ENCODE results near the gene SLC16A12. TPM values are rescaled to one million over a fixed set of nuclear protein-coding genes. Genes with fewer than 3 reads are reported as not detected.
A peak's percentile ranks its signal among the peaks of the same experiment; 100 is the strongest.

Gene SLC16A12
- not detected for polyA plus RNA-seq (ENCODE audit: low read depth in 6 of 6)

GRCh38 chr10:89535171-89536012 lies at the start of gene SLC16A12:
Gene SLC16A12 (minus strand): TSS chr10:89535594. CDS start chr10:89462578, 73,016 bp downstream.
- no peaks in the 10 kb centered on the region for H3K36me3 Mint-ChIP-seq
- peaks cover 0 to 4% (median 0%) of the 10 kb centered on the region in 7 donors for H3K9me3 Mint-ChIP-seq
- DNase-seq: no peak
- H3K4me3 Mint-ChIP-seq: peak within 1 kb of the TSS in 6 of 8 donors; percentile 30 to 81 (median 56)
- H3K27me3 Mint-ChIP-seq: peaks cover 73 to 79% (median 74%) of the 10 kb centered on the region in 3 donors
- H3K27ac Mint-ChIP-seq: no peak within 1 kb of the TSS
- peak; percentile 25 to 28 for ATAC-seq (ENCODE audit: low read depth in 2 of 2)
- peaks cover 4 to 15% (median 5%) of the 10 kb centered on the region in 3 donors for H3K4me1 Mint-ChIP-seq

GRCh38 chr10:89582022-89582421 lies 46.6 kb upstream of the SLC16A12 start:
- no peaks in the 10 kb centered on the region for H3K4me1 Mint-ChIP-seq
- DNase-seq: no peak
- no peaks in the 10 kb centered on the region for H3K9me3 Mint-ChIP-seq
- H3K36me3 Mint-ChIP-seq: no peaks in the 10 kb centered on the region
- H3K27me3 Mint-ChIP-seq: no peaks in the 10 kb centered on the region
- H3K27ac Mint-ChIP-seq: no peak overlapping the region
- ATAC-seq (ENCODE audit: low read depth in 2 of 2): no peak
- no peak overlapping the region for H3K4me3 Mint-ChIP-seq

- no peaks in the 10 kb centered on the region for H3K9me3 Mint-ChIP-seq
- ATAC-seq (ENCODE audit: low read depth in 2 of 2): no peak
- no peak overlapping the region for H3K27ac Mint-ChIP-seq
- no peaks in the 10 kb centered on the region for H3K27me3 Mint-ChIP-seq
- H3K4me1 Mint-ChIP-seq: no peaks in the 10 kb centered on the region
- H3K4me3 Mint-ChIP-seq: no peak overlapping the region
- DNase-seq: no peak
- H3K36me3 Mint-ChIP-seq: no peaks in the 10 kb centered on the region
Measured at GRCh38 chr10:89580243-89580642, 44.8 kb upstream of the SLC16A12 start.

- Mint-ChIP-seq H3K27ac (no peak overlapping the region), H3K27me3 (no peaks in the 10 kb centered on the region), H3K4me1 (no peaks in the 10 kb centered on the region), H3K4me3 (no peak overlapping the region), H3K36me3 (no peaks in the 10 kb centered on the region), H3K9me3 (no peaks in the 10 kb centered on the region)
- no peak for DNase-seq
- ATAC-seq (ENCODE audit: low read depth in 2 of 2): no peak
Measured at GRCh38 chr10:89576696-89577095, 41.3 kb upstream of the SLC16A12 start.

- ATAC-seq (ENCODE audit: low read depth in 2 of 2) (no peak), DNase-seq (no peak)
- H3K4me1 Mint-ChIP-seq: no peaks in the 10 kb centered on the region
- H3K4me3 Mint-ChIP-seq: no peak overlapping the region
- H3K9me3 Mint-ChIP-seq: no peaks in the 10 kb centered on the region
- H3K36me3 Mint-ChIP-seq: no peaks in the 10 kb centered on the region
- H3K27ac Mint-ChIP-seq: no peak overlapping the region
- H3K27me3 Mint-ChIP-seq: no peaks in the 10 kb centered on the region
Measured at GRCh38 chr10:89576022-89576421, 40.6 kb upstream of the SLC16A12 start.

- Mint-ChIP-seq H3K27me3 (no peaks in the 10 kb centered on the region), H3K36me3 (no peaks in the 10 kb centered on the region), H3K9me3 (no peaks in the 10 kb centered on the region), H3K27ac (no peak overlapping the region), H3K4me3 (no peak overlapping the region), H3K4me1 (no peaks in the 10 kb centered on the region)
- DNase-seq (no peak), ATAC-seq (ENCODE audit: low read depth in 2 of 2) (no peak)
Measured at GRCh38 chr10:89575031-89575430, 39.6 kb upstream of the SLC16A12 start.

- ATAC-seq (ENCODE audit: low read depth in 2 of 2) (no peak), DNase-seq (no peak)
- Mint-ChIP-seq H3K36me3 (no peaks in the 10 kb centered on the region), H3K27ac (no peak overlapping the region), H3K4me1 (no peaks in the 10 kb centered on the region), H3K27me3 (no peaks in the 10 kb centered on the region), H3K9me3 (no peaks in the 10 kb centered on the region), H3K4me3 (no peak overlapping the region)
Measured at GRCh38 chr10:89574368-89574767, 39.0 kb upstream of the SLC16A12 start.

- H3K4me3 Mint-ChIP-seq: no peak overlapping the region
- no peak for DNase-seq
- no peaks in the 10 kb centered on the region for H3K4me1 Mint-ChIP-seq
- ATAC-seq (ENCODE audit: low read depth in 2 of 2): no peak
- H3K27me3 Mint-ChIP-seq: peaks cover 0 to 15% (median 11%) of the 10 kb centered on the region in 3 donors
- H3K9me3 Mint-ChIP-seq: no peaks in the 10 kb centered on the region
- no peak overlapping the region for H3K27ac Mint-ChIP-seq
- H3K36me3 Mint-ChIP-seq: no peaks in the 10 kb centered on the region
Measured at GRCh38 chr10:89567576-89568245, 32.3 kb upstream of the SLC16A12 start.

GRCh38 chr10:89566992-89567391 lies 31.6 kb upstream of the SLC16A12 start:
- no peaks in the 10 kb centered on the region for H3K4me1 Mint-ChIP-seq
- ATAC-seq (ENCODE audit: low read depth in 2 of 2) (no peak), DNase-seq (no peak)
- no peak overlapping the region for H3K27ac Mint-ChIP-seq
- H3K27me3 Mint-ChIP-seq: peaks cover 0 to 15% (median 11%) of the 10 kb centered on the region in 3 donors
- H3K4me3 Mint-ChIP-seq: no peak overlapping the region
- H3K36me3 Mint-ChIP-seq: no peaks in the 10 kb centered on the region
- no peaks in the 10 kb centered on the region for H3K9me3 Mint-ChIP-seq

- DNase-seq (no peak), ATAC-seq (ENCODE audit: low read depth in 2 of 2) (no peak)
- peaks cover 0 to 15% (median 11%) of the 10 kb centered on the region in 3 donors for H3K27me3 Mint-ChIP-seq
- no peaks in the 10 kb centered on the region for H3K4me1 Mint-ChIP-seq
- no peaks in the 10 kb centered on the region for H3K36me3 Mint-ChIP-seq
- H3K4me3 Mint-ChIP-seq: no peak overlapping the region
- no peaks in the 10 kb centered on the region for H3K9me3 Mint-ChIP-seq
- H3K27ac Mint-ChIP-seq: no peak overlapping the region
Measured at GRCh38 chr10:89566095-89566950, 30.9 kb upstream of the SLC16A12 start.

GRCh38 chr10:89565180-89565579 lies 29.8 kb upstream of the SLC16A12 start:
- H3K27me3 Mint-ChIP-seq: peaks cover 0 to 15% (median 11%) of the 10 kb centered on the region in 3 donors
- ATAC-seq (ENCODE audit: low read depth in 2 of 2): no peak
- DNase-seq: no peak
- H3K9me3 Mint-ChIP-seq: no peaks in the 10 kb centered on the region
- no peak overlapping the region for H3K4me3 Mint-ChIP-seq
- H3K4me1 Mint-ChIP-seq: no peaks in the 10 kb centered on the region
- H3K27ac Mint-ChIP-seq: no peak overlapping the region
- H3K36me3 Mint-ChIP-seq: no peaks in the 10 kb centered on the region

GRCh38 chr10:89563861-89564478 lies 28.6 kb upstream of the SLC16A12 start:
- H3K4me3 Mint-ChIP-seq: no peak overlapping the region
- DNase-seq (peak; percentile 37), ATAC-seq (ENCODE audit: low read depth in 2 of 2) (peak; percentile 63 to 79)
- no peak overlapping the region for H3K27ac Mint-ChIP-seq
- no peaks in the 10 kb centered on the region for H3K9me3 Mint-ChIP-seq
- H3K27me3 Mint-ChIP-seq: peaks cover 3 to 15% (median 11%) of the 10 kb centered on the region in 3 donors
- no peaks in the 10 kb centered on the region for H3K36me3 Mint-ChIP-seq
- no peaks in the 10 kb centered on the region for H3K4me1 Mint-ChIP-seq

GRCh38 chr10:89563311-89563710 lies 27.9 kb upstream of the SLC16A12 start:
- H3K4me1 Mint-ChIP-seq: no peaks in the 10 kb centered on the region
- DNase-seq: no peak
- H3K27ac Mint-ChIP-seq: no peak overlapping the region
- peaks cover 8 to 19% (median 11%) of the 10 kb centered on the region in 3 donors for H3K27me3 Mint-ChIP-seq
- no peak for ATAC-seq (ENCODE audit: low read depth in 2 of 2)
- no peaks in the 10 kb centered on the region for H3K36me3 Mint-ChIP-seq
- no peak overlapping the region for H3K4me3 Mint-ChIP-seq
- no peaks in the 10 kb centered on the region for H3K9me3 Mint-ChIP-seq

Data from naive B cell (primary cell).